ENCODE measurements around the gene MINK1. TPM values are rescaled to one million over a fixed set of nuclear protein-coding genes. Genes with fewer than 3 reads are reported as not detected.

Gene MINK1
- total RNA-seq, 1 experiment from 2014 or later: 105 TPM

DNA sequence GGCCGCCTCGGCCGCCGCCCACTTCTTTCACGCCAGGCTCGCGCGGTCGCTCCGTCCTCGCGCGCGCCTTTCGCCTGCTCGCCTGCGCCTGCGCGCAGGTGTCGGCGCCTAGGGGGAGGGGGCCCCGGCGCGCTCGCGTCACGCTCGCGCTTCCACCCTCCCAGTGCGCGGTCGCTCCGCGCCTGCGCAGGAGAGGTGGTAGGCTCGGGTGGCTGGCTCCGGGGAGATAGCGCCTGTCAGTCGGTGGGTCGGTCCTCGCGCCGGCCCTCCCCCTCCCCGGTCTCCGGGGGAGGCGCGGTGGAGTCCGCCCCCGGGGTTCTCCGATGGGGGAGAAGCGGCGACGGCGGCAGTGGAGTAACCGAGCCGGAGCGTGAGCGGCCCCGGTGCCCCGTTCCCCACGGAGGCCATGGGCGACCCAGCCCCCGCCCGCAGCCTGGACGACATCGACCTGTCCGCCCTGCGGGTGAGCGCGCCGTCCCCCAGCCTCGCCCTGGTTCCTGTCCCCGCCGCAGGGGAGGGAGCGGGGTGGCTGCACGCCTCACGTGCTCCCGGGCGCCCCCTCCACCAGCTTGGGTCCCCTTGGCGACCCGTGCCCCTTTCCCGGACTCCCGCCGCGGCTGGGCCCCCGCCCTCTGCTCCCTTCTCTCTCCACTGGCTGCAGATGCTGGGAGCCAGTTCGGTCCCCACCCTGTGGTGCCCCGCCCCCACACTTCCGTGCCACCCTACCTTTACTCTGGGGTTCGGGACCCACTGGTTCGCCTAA lies at the start of gene MINK1 (continued):
- TF ChIP-seq USF1 (CRISPR knock-in tag; IDR thresholded peaks at IDR 0.05) (peak; percentile 53; the same call in 1 of the 2 replicates), PRRX2 (CRISPR knock-in tag; IDR thresholded peaks at IDR 0.05) (no peak), NR2C2 (CRISPR knock-in tag; IDR thresholded peaks at IDR 0.05) (0 out of 2 replicates have a peak, but pooled peaks have one; percentile 30), GRHL2 (CRISPR knock-in tag; IDR thresholded peaks at IDR 0.05; ENCODE audit: insufficient replicate concordance, severe bottlenecking) (no peak), ZNF396 (CRISPR knock-in tag; IDR thresholded peaks at IDR 0.05; ENCODE audit: borderline replicate concordance) (no peak), ZMAT4 (CRISPR knock-in tag; IDR thresholded peaks at IDR 0.05) (no peak), NFE2L1 (CRISPR knock-in tag; IDR thresholded peaks at IDR 0.05) (no peak), TP53 (CRISPR knock-in tag; IDR thresholded peaks at IDR 0.05) (no peak), KAT7 (CRISPR knock-in tag; IDR thresholded peaks at IDR 0.05; ENCODE audit: borderline replicate concordance) (no peak), FOXP4 (CRISPR knock-in tag; IDR thresholded peaks at IDR 0.05) (peak; percentile 10; the same call in 1 of the 2 replicates), ZNF232 (CRISPR knock-in tag; IDR thresholded peaks at IDR 0.05) (0 out of 2 replicates have a peak, but pooled peaks have one; percentile 66), GTF2I (CRISPR knock-in tag; conservative IDR thresholded peaks at IDR 0.05) (no peak), ETV6 (CRISPR knock-in tag; IDR thresholded peaks at IDR 0.05) (no peak), MAX (CRISPR knock-in tag; IDR thresholded peaks at IDR 0.05) (no peak; the same call in 1 of the 2 replicates), MXD4 (CRISPR knock-in tag; IDR thresholded peaks at IDR 0.05; ENCODE audit: borderline replicate concordance) (no peak), ZBTB43 (CRISPR knock-in tag; IDR thresholded peaks at IDR 0.05) (peak; percentile 51; the same call in 1 of the 2 replicates), SMAD3 (CRISPR knock-in tag; IDR thresholded peaks at IDR 0.05; ENCODE audit: borderline replicate concordance) (peak; percentile 65; the same call in 1 of the 2 replicates), OVOL2 (CRISPR knock-in tag; IDR thresholded peaks at IDR 0.05; ENCODE audit: borderline replicate concordance) (no peak), CREM (CRISPR knock-in tag; IDR thresholded peaks at IDR 0.05) (no peak), PRDM15 (CRISPR knock-in tag; IDR thresholded peaks at IDR 0.05) (no peak), SP1 (CRISPR knock-in tag; conservative IDR thresholded peaks at IDR 0.05) (peak; percentile 4; the same call in 1 of the 2 replicates)
- TF ChIP-seq, protein P1, sequence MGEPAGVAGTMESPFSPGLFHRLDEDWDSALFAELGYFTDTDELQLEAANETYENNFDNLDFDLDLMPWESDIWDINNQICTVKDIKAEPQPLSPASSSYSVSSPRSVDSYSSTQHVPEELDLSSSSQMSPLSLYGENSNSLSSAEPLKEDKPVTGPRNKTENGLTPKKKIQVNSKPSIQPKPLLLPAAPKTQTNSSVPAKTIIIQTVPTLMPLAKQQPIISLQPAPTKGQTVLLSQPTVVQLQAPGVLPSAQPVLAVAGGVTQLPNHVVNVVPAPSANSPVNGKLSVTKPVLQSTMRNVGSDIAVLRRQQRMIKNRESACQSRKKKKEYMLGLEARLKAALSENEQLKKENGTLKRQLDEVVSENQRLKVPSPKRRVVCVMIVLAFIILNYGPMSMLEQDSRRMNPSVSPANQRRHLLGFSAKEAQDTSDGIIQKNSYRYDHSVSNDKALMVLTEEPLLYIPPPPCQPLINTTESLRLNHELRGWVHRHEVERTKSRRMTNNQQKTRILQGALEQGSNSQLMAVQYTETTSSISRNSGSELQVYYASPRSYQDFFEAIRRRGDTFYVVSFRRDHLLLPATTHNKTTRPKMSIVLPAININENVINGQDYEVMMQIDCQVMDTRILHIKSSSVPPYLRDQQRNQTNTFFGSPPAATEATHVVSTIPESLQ (CRISPR knock-in tag; IDR thresholded peaks at IDR 0.05): no peak

All from WTC11 (cell line).